Muscle of back (tissue), 13 donors: Measurements from ENCODE around the gene TBC1D5. TPM values are rescaled to one million over a fixed set of nuclear protein-coding genes. Genes with fewer than 3 reads are reported as not detected.
"Not testable (repeated sequence)": the region's sequence is repeated elsewhere in the genome, so short reads cannot be mapped to it uniquely, and the experiment has no call there.

Source experiments
- DNase-seq, 3 donors: peaks; one replicate each; pipeline versions ENCODE4 v3.0.0 to v3.0.0-alpha.2; 2013
- long read RNA-seq, 9 donors: transcript quantifications; one replicate each; lab custom pipeline, GENCODE V29; 2026
- polyA plus RNA-seq, 10 donors: library from polyadenylated mRNA; unstranded; fragments of 120-200 nt; gene quantifications; one replicate each; pipeline ENCODE4 v1.2.1, GENCODE V29; 2013; ENCODE audit not compliant: insufficient read length in 10 of 10

TBC1D5 gene
- 10 to 100 TPM; 25.5 to 37.7 (median 32.2) TPM for polyA plus RNA-seq
- long read RNA-seq, donor 1: 0 reads
- long read RNA-seq, donor 2: 0 reads
- long read RNA-seq, donor 3: 0 reads
- long read RNA-seq, donor 4: 0 reads
- long read RNA-seq, donor 5, partial matches to known transcripts: 5 of 5 reads
- long read RNA-seq, donor 5, other reads (novel, unspliced or antisense): 0 of 5 reads
- long read RNA-seq, donor 6, partial matches to known transcripts: 27 of 27 reads
- long read RNA-seq, donor 6, other reads (novel, unspliced or antisense): 0 of 27 reads
- long read RNA-seq, donor 7: 0 reads
- long read RNA-seq, donor 8: 0 reads
- long read RNA-seq, donor 9: 0 reads

DNA sequence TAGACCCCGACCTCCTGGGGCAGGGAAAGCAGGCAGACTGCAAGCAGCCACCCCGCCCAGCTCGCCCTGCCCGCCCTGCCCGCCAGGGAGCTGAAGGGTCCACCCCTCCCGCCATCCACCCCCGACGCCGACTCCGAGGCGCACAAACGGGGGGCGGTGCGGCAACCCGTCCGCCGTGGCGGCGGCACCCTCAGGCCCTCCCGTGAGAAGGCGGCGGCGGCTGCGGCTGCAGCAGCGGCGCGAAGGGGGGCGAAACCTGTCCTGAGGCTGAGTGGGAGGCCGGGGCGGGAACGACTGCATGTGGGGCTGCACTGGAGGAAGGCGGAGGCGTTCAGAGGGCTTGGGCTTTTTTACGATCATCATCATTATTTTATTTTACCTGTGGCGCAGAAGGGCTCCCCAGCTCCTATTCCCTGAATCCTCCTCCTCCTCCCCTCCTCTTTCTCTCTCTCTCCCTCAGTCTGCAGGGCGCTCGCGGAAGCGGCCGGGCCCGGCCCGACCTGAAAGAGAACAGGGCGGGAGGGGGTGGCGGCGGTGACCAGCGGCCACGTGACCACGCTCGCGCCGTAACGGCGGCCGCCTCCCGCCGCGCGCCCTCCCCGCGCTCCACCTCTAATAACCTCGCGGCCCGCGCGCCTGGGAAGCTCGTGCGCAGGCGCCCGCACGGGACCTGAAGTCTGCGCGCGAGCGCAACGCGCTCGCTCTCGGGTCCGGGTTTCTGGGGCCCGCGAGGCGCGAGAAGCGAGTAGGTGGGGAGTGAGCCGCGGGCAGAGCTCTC, at the start of gene TBC1D5:
Gene TBC1D5, minus strand, starts transcription at position 530 of the 778 bp plus-strand sequence. CDS start 234,061 bp downstream, outside the sequence.
- peak; percentile 98 to 99 (median 99) for DNase-seq

DNA sequence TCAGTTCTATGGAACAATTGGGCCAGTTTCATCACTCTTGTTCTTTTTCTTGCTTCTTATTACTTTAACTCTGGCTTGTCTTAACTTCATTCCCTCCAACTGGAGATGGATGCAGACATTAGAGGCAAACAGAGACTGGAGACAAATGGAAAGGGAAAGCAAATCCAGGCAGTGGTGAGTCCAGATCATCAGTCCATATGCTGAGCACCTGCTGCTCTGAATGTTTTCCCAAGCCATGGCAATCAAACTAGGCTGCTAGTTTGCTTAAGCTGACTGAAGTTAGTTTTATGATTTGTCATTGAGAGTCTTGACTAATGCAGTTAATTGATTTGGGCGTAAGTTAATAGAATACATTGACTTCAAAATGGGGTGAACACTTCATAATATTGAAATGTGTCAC, 41.0 kb upstream of the TBC1D5 start:
- DNase-seq: no peak

- no peak for DNase-seq
Observed at GRCh38 chr3:17782751-17783150, 40.3 kb upstream of the TBC1D5 start.

DNA sequence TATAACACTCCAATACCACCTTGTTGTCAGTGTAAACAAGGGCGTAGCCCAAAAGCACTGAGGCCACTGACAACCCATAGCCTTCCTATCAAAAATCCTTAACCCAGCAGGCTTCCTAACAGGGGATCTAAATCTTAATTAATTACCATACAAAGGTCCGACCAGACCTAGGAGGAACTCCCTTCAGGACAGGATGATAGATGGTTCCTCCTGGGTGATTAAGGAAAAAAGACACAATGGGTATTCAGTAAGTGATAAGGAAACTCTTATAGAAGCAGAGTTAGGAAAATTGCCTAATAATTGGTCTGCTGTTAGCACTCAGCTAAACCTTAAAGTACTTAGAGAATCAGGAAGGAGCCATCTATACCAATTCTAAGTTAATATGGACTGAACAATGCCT, 37.9 kb upstream of the TBC1D5 start:
- not testable (repeated sequence) for DNase-seq

DNA sequence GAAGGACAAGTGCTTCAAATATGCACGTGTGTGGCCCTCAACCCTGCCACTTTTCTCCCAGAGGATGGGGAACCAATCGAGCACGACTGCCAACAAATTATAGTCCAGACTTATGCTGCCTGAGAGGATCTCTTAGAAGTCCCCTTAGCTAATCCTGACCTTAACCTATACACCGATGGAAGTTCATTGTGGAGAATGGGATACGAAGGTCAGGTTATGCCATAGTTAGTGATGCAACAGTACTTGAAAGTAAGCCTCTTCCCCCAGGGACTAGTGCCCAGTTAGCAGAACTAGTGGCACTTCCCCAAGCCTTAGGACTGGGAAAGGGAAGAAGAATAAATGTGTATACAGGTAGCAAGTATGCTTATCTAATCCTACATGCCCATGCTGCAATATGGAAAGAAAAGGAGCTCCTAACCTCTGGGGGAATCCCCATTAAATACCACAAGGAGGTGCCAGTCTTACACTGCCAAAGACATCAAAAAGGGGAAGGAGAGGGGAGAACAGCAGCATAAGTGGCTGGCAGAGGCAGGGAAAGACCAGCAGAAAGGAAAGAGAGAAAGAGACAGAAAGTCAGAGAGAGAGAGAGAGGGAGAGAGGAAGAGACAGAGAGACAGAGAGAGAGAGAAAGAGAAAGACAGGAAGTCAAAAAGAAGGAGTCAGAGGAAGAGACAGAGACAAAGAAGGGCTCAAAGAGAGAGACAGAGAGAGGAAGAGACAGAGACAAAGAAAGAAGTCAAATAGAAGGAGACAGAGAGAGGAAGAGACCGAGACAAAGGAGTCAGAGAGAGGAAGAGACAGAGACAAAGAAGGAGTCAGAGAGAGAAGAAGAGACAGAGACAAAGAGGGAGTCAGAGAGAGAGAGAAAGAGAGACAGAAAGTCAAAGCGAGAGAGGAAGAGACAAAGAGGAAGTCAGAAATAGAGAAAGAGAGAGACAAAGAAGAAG, 37.1 kb upstream of the TBC1D5 start:
- DNase-seq: not testable (repeated sequence)

DNA sequence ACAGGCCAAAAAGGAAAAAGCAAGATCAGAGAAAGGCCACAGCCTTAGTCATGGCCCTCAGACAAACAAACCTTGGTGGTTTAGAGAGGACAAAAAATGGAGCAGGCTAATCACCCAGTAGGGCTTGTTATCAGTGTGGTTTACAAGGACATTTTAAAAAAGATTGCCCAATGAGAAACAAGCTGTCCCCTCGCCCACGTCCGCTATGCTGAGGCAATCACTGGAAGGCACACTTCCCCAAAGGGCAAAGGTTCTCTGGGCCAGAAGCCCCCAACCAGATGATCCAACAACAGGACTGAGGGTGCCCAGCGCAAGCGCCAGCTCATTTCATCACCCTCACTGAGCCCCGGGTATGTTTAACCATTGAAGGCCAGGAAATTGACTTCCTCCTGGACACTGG, 34.9 kb upstream of the TBC1D5 start:
- not testable (repeated sequence) for DNase-seq

- no peak for DNase-seq
Observed at GRCh38 chr3:17775073-17775472, 32.6 kb upstream of the TBC1D5 start.

DNA sequence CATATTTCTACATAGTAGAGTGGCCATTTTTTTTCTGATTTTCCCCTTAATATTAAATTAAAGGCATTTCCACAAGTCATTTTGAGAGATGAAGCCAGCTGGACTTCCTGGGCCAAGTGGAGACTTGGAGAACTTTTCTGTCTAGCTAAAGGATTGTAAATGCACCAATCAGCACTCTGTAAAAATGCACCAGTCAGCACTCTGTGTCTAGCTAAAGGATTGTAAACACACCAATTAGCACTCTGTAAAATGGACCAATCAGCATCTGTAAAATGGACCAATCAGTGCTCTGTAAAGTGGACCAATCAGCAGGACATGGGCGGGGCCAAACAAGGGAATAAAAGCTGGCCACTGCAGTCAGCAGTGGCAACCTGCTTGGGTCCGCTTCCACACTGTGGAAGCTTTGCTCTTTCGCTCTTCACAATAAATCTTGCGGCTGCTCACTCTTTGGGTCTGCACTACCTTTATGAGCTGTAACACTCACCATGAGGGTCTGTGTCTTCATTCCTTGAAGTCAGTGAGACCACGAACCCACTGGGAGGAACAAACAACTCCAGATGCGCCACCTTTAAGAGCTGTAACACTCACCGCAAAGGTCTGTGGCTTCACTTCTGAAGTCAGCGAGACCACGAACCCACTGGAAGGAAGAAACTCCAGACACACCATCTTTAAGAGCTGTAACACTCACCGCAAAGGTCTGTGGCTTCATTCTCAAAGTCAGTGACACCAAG, 31.9 kb upstream of the TBC1D5 start:
- DNase-seq: not testable (repeated sequence)

DNA sequence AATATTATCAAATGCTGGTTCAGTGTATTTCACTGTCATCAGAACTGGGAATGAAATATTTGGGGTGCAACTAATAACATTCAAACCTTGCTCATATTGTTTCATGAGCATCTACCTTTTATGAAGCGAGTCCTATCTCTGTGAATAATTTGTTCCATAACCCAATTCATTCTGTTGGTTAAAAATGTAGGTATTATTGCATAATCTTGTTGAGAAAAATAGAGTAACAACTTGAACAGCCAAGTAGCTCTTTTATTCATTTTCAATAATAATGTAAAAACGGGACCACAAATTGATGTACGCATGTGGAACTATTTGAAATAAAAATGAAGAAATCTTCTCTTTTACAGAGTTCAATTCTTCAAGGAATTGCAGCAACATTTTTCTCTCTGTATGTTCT, 30.1 kb upstream of the TBC1D5 start:
- DNase-seq: no peak

- DNase-seq: no peak
Observed at GRCh38 chr3:17771177-17772017, 29.0 kb upstream of the TBC1D5 start.

- no peak for DNase-seq
Observed at GRCh38 chr3:17770682-17771081, 28.3 kb upstream of the TBC1D5 start.

DNA sequence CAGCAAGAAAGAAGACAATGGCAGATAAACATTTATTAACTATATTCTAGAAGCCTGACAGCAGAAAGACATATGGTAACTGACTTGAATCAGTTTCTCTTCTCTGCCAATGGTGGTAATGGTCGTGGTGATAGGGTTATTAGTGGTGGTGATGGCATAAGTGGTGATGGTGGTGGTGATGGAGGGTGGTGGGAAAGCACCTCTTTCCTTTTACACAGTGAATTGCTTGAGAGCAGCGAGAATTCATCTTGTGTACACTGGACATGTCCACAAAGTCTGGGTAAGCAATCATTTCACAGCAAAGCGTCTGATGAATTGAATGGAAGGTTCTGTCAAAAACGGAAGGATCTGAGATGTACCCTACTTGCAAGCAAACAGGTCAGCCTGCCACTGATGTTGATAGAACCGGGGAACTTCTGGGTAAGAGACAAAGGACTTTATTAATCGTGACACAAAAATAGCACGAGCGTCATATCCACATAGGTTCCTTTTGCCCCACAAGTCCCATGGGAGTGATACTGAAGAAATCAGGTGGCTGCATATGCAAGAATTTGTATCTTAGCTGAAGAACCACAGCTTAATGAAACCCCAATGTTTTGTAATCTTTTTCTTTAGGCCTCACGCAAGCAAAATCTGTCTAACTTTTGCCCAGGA, 23.5 kb upstream of the TBC1D5 start:
- DNase-seq: no peak

DNA sequence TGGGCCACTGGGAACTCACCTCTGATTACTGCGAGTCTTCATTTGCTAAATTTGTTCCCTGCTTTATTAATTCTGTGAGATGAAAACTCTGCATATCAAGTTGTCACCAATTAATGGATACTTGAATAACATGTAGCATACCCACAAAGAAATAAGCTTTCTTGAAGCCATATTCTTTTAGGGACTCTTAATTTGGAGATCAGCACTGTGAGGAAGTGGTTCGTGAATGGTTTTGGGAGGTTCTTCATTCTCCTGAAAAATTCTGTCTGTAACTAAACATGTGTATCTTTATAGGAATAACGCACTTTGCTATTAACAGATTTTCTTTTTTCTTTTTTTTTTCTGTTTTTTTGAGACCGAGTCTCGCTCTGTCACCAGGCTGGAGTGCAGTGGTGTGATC, 19.1 kb upstream of the TBC1D5 start:
- no peak for DNase-seq

DNA sequence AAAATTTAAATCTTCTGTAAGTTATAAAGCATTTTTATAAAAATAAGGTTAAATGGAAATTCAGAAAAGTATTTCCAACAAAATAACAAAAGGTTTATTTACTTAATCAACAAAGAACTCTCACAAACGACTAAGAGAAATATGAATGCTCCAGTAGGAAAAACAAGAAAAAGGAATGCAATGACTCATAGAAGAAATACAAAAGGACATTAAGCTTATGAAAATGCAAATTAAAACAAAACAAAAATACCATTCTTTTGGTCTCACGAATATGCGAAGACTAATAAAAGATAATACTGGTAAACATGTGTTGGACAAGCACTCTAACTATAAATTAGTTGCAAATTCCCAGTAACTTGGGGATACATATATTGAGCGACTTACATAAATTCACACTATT, 17.5 kb upstream of the TBC1D5 start:
- no peak for DNase-seq

- no peak for DNase-seq
Observed at GRCh38 chr3:17755836-17756235, 13.4 kb upstream of the TBC1D5 start.

- peak in 2 of 3 donors; percentile 27 to 66 for DNase-seq
Observed at GRCh38 chr3:17753632-17753992, 11.2 kb upstream of the TBC1D5 start.

DNA sequence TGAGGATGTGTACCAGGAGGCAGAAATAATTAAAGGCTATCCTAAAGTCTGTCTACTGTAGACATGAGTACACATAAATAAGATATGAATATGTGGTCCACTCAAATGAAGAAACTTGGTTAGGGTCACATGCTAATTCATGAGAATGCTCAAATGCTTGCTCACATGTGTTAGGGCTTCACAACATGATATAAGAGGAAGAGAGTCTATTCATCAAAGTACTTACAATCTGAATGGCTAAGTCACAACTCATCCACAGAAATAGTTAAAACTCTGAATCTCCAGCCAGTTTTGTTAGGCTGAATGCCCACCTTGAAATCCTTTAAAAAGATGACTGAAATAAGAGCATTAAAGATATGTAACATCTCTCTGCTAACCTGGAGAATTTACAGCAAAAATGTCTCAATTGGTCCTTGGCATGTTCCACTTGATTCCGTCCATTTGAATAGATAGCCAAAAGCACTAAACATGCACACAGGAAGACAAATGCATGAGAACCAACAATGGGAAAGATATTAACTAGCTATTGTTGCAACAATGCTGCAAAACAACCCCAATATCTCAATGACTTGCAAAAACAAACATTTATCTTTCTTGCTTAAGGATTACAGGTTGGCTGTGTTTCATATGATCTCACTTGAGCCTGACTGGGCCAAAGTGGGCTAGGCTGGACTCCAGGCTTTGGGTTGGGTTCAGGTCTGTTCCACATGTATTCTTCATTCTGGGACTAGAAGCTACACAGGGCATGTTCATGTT, 10.6 kb upstream of the TBC1D5 start:
- DNase-seq: peak; percentile 18 to 70 (median 59)

DNA sequence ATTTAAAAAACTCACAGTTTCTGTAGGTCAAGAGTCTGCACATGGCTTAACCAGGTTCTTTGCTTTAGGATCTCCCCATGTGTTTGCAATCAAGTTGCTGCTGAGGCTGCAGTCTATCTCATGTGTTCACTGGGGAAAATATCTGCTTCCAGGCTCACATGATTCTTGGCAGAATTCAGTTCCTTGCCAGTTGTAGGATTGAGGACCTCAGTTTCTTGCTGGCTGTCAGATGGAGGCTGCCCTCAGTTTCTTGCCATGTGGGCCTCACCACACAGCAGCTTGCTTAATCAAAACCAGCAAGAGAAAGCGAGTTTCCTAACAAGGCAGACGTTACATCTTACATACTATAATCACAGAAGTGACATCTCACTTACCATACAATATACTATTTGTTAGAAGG, 10.0 kb upstream of the TBC1D5 start:
- DNase-seq: peak in 2 of 3 donors; percentile 30 to 71

DNA sequence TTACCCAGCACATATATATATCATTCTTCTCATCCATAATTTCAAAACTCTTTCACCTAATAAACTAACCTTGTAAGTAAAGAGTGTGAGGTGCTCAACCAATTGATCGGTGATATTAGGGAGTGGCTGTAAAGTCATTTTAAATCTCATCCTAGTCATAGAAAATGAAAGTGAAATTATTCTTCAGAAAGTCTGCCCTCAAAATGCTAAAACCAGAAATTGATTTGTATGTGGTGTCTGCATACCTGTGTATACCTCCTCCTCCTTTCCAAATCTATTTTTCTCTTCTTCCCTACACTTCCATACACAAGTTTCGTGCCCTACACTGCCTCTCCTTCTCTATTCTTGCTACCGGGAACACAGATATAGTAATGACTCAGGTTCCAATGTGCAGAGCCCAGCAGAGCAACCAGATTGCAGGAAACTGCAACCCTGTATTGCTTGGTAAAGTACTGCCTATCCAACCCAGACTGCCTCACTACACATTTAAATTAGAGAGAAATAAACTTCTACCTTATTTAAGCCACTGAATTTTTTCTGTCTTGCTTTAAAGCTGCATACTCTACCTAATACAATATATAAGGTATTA, 7.4 kb upstream of the TBC1D5 start:
- DNase-seq: no peak
